Measurements from ENCODE around the gene DSCAML1.

Gene DSCAML1

DNA sequence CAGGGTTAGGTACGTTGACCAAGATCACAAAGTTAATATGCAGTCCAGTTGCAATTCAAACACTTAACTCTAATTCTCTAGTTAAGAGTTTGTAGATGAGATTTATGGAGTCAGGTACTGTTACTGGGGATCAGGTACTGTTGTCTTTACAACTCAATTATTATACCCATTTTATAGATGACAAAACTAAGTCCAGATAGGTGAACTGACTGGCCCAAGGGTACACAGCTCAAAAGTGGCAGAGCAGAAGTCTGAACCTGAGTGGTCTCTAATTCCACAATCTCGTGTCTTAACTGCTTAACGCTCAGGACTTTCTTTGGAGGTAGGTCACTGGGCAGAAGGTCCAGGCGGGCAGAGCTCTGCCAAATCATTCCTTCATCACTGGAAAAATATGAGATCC lies 77.5 kb downstream of the DSCAML1 start:
- no peak for DNase-seq

DNA sequence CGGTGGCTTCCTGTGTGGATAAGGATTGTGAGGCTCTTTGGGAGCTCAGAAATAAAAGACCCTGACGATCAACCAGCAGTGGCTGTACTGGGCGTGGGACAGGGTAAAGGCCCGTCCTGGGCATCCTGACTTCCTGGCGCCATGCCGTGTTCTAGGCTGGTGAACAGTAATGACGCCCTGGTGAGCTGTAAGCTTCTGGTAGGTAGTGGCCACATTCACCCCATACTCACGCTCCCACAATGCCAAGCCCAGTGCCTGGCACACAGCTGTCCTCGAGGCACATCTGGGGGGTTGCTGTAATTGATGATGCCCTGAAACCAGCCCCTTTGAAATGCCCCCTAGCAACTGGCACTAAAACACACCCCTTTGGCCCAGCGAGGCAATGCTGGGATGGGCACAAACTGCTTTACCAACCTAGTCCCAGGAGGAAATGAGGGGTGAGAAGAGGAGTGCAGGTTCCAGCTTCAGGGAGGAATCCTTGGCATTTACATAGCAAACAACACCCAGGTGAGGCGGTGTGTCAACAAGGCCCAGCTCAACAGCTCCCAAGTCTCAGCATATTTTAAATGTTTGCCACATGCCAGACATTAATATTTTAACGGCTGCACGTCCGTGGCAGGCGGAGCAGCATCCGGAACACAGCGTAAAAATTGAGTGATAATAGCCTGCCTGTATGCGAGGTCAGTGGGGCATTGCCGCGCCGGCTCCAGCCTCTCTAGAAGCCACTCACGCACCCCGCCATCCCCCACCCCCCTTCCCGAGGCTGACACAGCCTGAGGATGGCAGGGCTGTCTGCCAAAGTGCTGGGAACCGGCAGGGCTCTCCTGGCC lies 79.3 kb downstream of the DSCAML1 start:
- no peak for DNase-seq

DNA sequence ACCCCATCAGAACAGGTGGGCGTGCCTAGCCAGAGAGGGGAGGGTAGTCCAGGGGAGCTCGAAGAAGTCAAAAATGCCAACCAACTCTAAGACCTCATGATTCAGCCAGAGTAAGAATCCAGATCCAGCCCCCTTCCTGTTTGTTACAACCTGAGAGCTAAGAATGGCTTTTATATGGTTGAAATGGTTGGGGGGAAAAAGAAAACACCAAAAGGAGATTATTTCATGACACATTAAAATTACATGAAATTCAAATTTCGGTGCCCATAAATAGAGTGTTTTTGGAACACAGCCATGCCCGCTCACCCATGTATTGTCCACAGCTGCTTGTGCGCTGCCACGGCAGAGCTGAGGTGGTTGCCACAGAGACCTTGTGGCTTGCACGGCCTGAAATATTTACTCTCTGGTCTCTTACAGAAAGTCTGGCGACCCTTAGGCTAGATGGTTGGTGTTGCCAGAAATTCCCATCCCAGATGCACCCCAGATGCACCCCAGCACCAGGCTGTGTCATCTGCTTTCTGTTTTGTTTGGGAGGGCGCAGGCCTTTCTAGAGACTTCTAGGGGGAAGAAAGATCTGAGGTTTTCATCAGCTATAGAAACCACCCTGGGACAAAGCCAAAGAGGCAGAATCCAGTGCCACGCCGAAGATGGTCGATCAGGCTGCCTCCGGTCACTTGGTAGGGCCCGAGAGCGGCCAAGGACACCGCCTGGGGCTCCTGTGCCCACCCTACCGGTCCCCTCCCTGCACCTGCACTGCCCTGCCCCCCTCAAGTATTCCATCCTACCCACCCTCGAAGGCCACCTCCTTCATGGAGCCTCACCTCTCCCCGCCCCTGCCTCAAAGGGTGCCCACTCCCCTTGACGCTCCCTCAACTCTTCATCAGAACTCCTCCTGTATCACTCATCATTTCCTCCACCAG lies 80.2 kb downstream of the DSCAML1 start:
- no peak for DNase-seq

DNA sequence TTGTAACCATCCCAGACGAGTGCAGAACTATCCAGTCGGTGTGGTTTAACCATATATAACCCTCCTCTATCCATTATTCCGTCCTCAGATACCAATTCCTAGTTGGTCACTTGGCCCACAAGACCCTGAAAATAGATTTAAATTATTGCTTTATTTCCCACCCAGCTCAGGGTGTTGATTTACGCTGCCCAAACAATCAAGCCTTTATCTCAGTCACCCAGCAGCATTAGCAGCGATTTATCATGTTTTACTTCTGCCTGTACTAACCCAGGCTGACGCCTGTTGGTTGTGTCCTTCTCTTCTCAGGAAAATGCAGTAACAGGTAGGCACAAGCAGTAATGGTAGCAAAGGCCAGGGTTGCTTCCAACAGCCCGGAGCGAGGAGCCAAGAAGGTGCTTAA lies 81.2 kb downstream of the DSCAML1 start:
- DNase-seq: no peak

- no peak for DNase-seq
These were observed 83.5 kb downstream of the DSCAML1 start for GRCh38 chr11:117713538-117713991.

DNA sequence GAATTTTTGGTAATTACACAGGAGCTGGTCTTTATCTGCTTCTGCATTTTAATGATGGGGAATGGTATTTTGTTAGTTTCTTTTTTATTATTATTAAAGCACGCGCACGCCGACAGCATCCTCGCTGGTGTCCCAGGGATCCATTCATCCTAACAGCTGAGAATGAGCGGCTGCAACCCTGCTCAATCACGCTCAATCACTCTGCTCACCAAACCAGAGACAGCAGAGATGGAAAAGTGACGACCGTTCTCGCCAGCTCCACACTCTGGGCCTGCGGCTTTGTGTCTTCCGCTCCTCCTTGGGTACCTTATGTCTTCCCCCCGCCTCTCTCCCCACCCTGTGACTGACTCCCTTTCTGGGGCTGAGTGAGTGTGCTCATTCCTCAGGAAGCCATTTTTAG lies 84.5 kb downstream of the DSCAML1 start:
- DNase-seq: no peak

DNA sequence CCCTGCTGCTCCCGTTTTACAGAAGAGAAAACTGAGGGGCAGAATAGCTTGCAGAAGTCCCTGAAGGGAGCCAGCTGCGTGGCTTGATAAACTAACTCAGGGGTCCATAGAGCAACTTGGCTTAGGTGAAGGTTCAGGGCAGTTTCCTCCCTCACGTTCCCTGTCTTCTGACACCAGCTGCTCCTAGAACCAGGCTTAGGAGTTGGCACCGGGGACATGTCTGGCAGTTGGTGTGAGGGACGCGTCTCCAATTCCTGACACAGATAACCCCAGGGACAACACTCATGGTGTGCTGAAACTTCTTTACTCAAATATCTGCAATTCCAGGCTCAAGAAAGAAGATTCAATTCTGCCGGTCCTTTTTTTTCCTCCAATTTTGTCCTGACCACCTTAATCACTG lies 85.7 kb downstream of the DSCAML1 start:
- DNase-seq: no peak

DNA sequence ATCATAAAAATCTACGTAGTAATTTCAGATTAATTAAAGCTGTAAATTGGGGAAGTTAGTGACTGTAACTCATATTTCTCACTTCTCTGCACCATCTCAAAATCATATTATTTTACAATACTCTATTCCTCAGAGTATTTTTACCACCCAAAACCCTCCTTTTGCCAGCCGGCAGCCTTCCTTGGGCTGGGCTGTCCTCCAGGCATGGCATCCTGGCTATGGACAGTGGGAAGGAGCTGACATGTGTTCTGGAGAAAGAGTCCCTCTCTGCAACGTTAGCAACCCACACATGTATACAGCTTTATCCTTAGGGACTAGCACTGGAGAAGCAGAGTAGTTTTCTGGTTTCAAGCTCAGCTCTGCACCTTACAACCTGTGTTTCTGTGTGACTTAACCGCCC lies 86.8 kb downstream of the DSCAML1 start:
- no peak for DNase-seq

DNA sequence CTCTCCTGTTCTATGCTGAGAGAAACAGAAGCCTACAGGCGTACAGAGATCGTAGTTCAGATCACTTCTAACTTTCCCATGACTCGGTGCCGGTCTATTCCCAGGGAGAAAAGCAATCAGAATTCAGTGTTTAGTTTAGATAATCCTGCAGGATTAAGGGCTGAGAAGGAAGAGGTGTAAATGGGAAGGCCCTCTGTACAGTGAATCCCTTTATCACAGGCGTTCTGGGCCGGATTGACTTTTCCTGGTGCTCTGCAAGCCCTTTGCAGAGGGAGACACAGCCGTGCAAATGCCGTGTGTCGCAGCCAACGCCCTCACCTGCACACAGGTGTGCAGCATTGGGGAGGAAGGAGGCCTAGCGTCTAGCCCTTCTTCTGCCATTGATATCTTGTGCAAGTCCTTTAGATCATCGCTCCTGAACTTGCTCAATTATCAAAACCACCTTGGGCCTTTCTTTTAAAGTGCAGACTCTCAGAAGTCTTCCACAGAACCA lies 90.6 kb downstream of the DSCAML1 start:
- DNase-seq: no peak

GRCh38 chr11:117705866-117706265 lies 91.2 kb downstream of the DSCAML1 start:
- no peak for DNase-seq

GRCh38 chr11:117704395-117705100 lies 92.5 kb downstream of the DSCAML1 start:
- no peak for DNase-seq

DNA sequence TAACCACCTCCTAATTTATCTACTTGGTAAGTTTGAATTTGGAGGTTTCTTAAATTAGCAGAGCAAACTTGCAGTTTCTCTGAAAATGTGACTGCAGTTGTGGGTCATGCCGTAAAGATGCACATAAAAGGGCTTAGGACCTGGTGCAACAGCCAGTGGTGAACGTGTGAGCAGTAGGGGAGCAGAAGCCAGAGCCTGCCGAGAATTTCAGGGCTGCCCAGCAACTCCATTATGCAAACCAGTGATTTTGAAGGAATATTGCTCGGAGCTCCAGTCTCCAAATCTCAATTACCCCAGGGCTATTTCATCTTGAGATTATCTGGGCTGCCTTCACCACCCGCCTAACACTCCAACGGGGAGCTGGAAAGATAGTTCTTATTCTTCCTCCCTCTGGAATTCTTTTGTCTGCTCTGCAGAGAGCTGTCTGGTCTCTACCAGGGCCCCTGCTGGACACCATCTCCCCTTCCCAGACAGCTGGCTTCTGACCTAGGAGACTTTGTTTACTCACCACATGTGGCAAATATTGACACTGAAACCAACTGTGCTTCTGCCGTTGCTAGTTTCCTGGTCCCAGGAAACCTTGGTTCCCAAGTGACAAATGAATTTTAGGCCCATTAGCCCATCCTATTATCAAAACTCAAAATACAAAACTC lies 93.9 kb downstream of the DSCAML1 start:
- DNase-seq: no peak

- DNase-seq: no peak
These were observed 95.2 kb downstream of the DSCAML1 start for GRCh38 chr11:117701781-117702180.

DNA sequence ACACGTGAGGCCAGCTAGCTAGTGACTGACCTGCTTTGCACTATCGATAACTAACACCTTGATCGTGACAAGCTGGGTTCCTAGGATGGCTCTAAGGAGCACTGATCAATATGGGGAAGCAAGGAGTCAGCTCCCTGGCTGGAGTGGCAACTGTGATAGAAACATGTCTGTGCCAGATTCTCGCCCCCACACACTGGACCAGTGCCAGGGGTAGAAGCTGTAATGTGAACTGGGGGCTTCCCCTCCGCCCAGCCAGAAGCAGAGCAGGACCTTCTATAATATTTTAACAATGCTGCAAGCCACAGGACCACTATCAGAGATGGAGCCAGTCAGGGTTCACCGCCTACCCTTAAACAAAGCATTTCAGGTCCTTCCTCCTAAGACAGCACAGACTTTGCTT lies 96.5 kb downstream of the DSCAML1 start:
- DNase-seq: peak in 2 of 3 donors; percentile 4 to 21

DNA sequence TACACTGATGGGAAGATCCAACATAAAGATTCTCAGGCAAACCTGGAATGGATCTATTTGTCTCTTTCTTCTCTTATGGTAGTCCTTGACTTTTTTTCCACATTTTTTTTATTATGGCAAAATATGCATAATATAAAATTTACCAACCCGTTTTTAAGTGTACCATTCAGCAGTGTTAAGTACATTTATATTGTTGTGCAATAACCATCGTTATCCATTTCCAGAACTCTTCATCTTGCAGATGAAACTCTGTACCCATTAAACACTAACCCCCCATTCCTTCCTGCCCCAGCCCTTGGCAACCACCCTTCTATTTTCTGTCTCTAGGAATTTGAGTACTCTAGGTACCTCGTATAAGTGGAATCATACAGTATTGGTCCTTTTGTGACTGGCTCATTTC lies 99.7 kb downstream of the DSCAML1 start:
- no peak for DNase-seq

- no peak for DNase-seq
These were observed 100.5 kb downstream of the DSCAML1 start for GRCh38 chr11:117696540-117696939.

DNA sequence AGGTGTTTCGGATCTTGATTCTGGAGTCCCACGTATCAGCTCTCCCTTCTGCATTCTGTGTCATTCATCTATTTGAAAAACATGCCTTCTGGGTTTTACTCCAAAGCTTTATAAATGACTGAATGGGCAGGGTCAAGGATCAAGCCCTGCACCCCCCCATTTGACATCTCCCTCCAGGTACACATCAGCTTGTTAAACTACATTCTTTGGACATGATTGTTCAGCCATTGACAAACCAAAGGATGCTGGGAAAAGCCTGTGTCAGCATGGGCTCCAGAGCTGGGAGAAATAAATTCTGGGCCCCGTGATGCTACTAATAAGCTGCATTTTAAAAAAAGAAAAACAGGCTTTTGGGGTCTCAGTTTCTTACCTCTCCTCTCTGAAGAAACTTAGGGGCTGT lies 103.7 kb downstream of the DSCAML1 start:
- DNase-seq: no peak

GRCh38 chr11:117691516-117691915 lies 105.5 kb downstream of the DSCAML1 start:
- DNase-seq: no peak

GRCh38 chr11:117691218-117691514 lies 105.8 kb downstream of the DSCAML1 start:
- no peak for DNase-seq

- DNase-seq: peak in 2 of 3 donors; percentile 4 to 16
These were observed 106.4 kb downstream of the DSCAML1 start for GRCh38 chr11:117690484-117691217.

- no peak for DNase-seq
These were observed 108.7 kb downstream of the DSCAML1 start for GRCh38 chr11:117688255-117688797.

DNA sequence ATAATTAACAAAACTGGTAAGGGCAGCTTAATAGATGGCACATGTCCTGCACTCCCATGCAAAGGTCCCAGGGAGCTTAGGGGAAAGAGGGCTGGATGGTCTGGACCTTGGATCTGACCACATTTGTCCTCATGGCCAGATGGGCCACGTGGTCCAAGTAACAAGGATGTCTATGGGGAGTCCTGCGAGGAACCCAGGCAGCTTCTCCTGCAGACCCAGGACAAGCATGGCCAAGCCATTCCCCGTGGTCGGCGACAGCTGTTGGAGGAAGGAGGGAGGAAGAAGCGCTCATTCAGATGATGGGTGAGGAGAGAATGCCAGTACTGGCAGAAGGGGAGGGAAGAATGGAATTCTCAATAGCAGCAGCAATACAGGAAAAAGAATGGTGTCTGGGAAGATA lies 109.2 kb downstream of the DSCAML1 start:
- no peak for DNase-seq

Data from suppressor macrophage treated with lipopolysaccharide for 1 hour (primary cell).